DMS 273 (cell line): ENCODE measurements around the gene UBAC2.
"Not testable (repeated sequence)": the region's sequence is repeated elsewhere in the genome, so short reads cannot be mapped to it uniquely, and the experiment has no call there.

Experiments used
- DNase-seq: peaks from one replicate; lab custom pipeline; 2025; ENCODE audit not compliant: unreplicated experiment; lab: John Stamatoyannopoulos, UW

The UBAC2 gene

DNA sequence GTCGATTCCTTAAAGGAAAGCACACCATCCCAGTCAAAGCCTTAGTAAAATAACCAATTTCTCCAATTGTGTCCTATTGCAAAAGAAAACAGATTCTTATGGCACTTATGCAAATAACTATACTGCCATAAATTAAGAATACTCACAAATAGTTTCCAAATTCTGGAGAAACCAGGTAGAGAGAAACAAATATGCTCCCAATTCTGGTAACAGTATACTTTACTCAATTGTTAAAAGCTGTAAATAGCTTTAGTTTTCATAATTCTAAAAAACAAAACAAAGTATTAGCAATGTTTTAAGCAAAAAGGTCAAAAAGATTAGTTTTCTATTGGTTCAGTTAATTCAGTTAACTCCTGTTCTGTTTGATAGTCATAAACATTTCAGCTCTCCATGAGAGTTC is 18.2 kb upstream of the UBAC2 start:
- DNase-seq = no peak

DNA sequence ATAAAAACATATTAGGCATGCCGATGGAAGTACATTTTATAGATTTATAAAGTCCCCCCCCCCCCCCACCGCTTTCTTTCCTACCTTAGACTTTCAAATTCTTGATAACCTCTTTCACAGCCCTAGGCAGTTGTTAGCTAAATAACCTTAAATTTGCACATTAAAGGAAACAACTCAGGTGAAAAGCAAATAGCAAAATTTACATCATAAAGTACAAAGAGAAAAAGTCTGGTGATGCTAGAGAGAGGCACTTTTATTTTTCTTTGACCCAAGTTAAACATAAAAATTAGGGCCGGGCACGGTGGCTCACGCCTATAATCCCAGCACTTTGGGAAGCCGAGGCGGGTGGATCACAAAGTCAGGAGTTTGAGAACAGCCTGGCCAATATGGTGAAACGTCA is 15.0 kb upstream of the UBAC2 start:
- no peak for DNase-seq

DNA sequence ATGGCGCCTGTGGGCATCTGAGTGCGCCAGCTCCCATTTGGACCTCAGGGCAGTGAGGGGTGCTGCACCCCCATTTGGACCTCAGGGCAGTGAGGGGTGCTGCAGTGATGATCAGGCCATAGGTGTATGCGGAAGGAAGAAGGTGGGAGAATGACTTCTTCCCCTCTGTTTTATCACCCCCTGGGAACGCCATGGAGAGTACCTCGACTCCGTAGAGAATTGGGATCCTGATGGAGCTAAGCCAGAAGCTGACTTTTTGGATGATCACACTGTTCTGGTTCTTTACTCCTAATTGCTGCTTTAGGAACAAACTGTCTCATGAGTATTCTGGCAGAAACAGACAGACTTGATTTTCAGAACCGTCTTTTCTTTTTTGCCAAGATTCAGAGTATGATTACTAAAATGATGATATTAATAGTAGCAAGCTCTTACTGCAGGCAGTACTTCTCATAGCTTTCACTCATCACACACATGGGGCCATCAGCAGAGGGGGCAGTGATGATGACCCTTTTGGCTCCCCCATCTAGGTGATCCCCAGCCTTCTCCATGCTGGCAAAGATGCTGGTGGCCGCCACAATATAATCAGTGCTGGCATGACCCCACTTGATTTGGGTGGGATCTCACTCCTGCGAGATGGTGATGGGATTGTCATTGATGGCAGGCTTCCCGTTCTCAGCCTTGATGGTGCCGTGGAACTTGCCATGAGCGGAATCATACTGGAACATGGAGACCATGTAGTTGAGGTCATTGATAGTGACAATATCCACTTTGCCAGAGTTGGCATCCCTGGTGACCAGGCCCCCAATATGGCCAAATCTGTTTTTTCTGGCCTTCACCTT is 10.3 kb upstream of the UBAC2 start:
- no peak for DNase-seq

DNA sequence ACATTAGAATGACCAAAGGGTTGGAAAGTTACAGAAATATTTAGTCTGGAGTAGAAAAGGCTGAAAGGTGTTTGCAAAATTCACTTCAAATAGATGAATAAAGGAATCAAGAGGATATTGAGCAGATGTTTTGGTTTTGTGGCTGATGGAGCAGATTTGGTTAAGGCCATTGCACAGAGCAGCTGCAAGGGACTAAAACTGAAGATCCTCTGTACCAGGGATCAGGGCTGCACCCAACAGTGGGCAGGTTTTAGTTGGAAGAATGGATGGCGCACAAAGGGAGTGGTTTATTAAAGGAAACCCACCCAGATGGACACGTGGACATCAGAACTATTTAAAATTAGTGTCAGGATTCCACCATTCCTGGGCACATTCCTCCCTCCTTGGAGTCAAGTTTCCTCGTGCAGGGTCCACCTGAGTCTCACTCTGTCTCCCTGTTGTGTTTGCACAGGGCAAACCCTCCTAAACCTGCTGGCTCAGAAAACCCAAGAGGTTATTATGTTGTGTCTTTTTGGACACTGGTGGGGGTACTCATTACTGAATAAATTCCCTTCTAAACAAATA is 9.2 kb upstream of the UBAC2 start:
- DNase-seq = no peak

DNA sequence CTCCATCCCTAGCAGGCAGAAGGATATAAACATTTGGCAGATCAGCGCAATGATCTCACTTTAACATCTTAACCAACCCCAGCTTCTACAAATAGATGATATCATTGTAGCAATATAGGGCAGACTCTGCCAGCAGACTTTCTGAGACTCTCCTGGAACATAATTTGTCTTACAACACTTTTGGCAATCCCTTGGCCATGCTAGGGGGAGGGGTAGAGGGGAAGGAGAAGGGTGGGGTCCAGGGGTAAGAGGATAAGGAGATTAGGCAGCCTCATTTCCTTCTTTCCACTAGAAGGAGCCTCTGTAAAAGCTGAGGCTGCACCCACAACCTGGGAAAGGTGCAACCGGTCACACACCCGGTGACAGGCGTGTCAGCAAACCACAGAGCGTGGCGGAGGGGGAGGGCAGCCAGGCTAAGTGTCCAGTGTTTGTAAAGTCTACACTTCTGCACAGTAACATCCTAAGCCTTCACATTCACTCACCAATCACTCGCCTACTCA is 8.7 kb upstream of the UBAC2 start:
- DNase-seq = no peak

DNA sequence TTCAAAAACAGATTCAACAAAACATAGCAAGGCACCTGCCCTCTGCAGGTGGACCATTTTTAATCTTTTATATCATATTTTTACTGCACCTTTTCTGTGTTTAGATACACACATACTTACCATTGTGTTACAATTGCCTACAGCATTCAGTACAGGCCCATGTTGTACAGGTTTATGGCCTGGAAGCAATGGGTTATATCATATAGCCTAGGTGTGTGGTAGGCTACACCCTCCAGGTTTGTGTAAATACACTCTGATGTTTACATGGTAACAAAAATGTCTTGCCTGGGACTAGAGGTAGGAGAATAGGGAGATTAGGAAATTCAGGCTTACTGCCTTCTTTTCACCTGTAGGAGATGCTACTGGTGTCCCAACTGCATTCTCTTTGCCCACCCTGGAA is 8.2 kb upstream of the UBAC2 start:
- no peak for DNase-seq

DNA sequence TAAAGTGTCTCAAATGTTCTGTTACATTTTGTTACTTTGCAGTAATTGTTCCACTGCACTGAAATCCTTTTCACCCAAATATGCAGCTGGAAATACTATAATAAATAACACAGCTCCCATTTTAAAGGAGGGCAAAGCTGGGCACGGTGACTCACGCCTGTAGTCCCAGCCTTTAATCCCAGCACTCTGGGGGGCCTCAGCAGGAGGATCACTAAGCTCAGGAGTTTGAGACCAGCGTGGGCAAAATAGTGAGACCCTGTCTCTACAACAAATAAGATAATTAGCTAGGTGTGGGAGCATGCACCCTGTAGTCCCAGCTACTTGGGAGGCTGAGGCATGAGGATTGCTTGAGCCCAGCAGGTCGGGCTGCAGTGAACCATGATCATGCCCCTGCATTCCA is 7.5 kb upstream of the UBAC2 start:
- DNase-seq = no peak

DNA sequence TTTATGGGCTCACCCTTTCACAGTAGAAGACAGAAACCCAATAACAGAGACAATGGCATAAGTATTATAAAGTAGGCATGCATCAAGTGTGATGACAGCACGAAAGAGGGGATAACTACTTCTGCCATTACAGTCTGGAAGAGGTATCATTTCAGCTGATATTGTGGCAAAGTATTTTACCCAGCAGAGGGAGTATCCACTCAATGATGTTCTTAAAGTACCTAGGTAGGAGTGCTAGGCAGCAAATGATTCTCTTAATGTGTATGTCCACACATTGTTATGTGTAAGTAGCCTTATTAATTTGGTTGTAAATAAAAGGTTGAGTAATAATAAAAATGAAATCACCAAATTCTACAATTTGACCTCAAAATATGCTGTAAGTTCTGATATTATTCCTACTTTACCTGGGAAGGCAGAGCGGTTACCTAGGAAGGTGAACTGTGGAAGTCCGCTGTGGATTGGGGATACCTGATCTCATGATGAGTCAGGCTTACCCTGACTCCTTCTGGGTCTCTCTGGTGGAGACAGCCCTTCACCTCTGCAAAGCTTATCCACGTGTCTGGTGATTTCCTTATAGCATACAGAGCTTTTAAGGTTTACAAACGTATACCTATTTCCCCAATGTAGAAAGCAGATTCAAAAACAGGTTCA is 4.1 kb upstream of the UBAC2 start:
- DNase-seq = peak; percentile 4

DNA sequence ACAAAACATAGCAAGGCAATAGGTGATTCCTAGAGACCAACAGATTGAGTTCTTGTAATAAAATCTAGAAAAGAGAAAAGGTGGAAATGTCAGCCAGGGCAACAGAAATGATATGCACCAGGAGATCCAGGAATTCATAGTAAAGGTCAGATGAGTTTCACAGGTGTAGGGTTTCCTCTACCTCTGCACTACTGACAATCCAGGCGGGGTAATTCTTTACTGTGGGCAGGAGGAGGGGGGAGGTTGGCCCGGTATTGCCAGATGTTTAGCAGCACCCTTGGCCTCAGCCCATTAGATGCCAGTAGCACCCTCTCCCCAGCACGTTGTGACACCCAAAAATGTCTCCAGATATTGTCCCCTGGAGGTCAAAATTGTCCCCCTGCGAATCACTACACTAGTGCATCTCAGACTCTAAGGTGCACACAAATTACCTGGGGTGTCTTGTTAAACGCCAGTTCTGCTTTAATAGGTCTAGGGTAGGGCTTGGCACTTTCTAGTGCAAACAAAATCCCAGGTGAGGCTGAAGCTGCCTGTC is 3.5 kb upstream of the UBAC2 start:
- no peak for DNase-seq

DNA sequence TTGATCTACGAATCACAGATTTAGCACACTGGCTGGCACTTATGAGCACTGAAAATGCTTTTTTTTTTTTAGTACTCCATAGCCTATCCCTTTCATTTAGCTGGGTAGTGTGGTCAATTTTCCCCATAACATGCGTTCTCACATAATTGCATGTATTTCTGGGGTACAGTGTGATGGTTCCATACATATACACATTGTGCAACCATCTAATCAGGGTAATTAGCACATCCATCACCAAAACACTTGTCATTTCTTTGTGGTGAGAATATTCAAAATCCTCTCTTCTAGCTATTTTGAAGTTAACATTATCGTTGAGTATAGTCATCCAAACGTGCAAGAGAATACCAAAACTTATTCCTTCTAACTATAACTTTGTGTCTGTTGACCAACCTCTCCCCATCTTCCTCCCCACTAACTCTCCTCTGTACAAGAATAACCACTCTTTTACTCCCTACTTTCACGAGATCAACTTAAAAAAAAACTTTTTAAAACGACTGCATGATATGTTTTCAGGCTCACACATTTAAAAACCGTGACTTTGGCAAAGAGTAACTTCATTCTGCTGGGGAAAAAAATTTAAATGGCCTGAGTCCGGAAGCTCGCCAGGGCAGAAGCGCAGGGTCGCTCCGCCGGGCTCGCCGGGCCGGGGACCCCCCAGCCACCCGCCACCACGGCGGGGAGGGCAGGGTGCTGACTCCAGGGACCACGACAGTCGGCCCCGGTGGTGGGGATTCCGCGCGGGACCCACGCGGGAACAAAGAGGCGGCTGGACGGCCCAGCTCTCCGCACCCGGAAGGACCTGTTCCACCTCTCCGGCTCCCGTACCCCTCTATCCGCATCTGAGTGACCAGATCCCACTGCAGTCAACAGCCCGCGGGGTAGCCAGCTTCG is 868 bp upstream of the UBAC2 start:
- peak; percentile 48 for DNase-seq

DNA sequence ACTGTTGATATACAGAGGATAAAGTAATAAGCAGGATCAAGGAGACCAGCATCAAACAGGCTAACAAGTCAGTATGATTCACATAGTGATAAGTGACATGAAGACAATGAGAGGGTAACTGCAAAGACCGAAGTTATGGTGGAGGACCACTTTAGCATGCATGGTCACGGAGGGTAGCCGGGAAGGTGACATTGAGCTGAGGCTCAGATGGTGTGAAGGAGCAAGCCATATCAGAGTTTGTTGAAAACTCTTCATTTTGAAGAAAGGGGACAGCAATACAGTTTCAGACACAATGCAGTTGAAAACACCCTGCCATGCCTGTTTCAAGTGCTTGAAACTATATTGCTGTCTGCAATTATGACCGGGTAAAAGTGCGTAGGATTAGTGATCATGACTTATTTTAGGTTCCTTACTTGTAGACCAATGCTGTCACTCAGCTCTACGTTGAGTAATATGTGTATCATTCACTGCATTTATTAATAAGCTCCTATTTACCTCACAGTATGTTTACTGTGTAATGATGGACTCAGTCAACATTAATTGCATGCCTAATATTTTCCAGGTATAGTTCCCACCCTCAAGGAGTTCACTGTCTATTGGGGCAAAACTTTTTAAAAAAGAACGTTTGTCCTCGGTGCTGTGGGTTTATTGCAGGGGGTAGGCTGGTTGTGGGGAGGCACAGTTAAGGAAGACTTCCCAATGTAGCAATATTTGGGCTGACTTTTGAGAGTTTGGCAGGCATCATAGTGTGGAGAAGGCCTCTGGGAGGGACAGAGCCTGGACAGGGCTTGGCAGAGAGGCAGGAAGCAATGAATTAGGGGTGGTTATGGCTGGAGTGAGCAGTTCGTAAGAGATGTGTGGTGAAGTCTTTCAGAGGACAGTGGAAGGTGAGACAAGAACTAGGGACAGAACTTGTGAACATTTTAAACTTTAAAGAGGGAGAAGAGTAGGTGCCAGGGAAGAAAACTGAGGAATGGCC is 3.2 kb downstream of the UBAC2 start:
- no peak for DNase-seq

DNA sequence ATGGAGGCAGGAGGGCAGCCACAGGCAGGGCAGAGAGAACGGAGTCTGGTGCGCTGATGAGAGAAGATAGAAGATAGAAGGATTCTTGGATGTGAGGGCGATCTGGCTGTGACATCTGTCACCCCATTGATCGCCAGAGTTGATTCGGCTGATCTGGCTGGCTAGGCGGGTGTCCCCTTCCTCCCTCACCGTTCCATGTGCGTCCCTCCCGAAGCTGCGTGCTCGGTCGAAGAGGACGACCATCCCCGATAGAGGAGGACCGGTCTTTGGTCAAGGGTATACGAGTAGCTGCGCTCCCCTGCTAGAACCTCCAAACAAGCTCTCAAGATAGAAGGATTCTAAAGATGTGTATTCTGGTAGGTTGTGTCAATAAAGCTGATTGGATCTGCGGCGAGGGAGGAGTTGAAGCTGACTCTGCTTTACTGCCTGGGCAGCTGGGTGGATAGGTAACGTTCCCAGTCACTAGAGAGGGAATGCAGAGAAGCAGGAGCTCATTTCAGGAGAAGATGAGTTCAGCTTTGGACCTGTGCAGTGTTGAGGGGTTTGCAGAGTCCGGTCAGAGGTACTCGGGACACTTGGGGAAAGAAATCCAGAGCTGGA is 5.1 kb downstream of the UBAC2 start:
- DNase-seq = no peak

DNA sequence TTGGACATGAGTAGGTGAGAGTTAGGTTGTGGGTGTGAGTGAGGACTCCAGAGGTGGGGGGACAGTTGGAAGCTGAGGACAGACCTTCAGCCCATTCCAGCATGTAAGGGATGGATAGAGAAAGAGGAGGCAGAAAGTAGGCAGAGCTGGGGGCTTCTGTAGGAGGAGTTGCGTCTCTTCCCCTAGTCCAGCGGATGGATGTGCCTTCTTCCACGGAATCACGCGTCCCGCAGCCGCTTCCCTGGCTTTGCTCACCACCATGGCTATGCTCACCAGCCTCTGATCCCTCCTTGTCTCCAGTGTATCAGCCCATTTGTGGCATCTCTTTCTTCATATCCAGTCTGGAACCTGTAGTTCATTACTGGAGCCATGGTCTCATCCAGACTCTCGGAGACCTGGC is 5.6 kb downstream of the UBAC2 start:
- DNase-seq = no peak

DNA sequence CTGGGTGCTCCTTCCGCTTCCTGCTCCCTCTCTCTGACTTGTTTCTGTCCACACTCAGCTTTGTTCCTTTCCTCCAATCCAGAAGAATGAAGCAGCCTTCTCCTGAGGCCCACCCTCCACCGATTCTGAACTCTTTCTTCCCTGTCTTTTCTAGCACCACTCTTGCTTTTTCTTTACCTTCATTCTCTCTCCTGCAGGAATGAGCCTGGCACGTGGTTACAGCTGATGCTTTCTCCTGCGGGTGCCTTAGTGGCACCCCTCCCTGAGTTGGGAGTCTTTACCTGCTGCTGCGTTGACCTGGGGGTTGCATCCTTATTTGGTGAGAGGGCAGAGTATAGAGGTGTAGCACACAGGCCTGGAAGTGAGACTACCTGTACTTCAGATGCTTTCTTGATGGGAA is 6.2 kb downstream of the UBAC2 start:
- no peak for DNase-seq

DNA sequence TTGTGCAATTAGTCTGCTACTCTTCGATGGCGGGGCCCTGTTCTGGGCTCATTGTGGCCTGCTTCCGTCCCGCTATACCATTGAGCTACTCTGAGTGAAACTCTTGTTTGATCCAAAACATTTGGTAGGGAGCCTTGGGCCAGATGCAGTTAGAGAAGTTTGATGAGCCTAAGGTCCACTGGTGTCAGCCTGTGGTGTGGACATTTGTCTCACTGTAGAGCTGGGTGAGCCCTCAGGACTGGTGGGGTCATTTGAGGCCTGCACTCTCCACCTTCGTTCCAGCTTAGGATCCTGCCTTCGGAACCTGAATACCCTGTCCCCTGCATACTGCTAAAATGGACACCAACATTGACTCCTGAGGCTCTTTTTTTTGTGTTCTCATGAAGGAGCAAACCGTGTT is 6.9 kb downstream of the UBAC2 start:
- DNase-seq = no peak

DNA sequence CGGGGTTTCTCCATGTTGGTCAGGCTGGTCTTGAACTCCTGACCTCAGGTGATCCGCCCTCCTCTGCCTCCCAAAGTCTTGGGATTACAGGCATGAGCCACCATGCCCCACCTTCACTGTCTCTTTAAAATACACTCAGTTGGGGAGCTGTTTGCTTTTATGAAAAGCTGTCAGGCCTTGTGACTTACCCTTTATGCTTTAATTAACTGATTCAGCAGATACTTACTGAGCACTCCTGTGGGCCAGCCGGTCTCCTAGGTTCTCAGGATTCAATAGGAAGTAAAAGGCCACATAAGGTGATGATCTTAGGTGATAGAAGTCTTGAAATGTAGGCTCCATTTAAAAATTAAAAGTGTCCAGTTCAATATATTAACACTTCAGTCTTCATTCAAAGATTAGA is 7.5 kb downstream of the UBAC2 start:
- no peak for DNase-seq

DNA sequence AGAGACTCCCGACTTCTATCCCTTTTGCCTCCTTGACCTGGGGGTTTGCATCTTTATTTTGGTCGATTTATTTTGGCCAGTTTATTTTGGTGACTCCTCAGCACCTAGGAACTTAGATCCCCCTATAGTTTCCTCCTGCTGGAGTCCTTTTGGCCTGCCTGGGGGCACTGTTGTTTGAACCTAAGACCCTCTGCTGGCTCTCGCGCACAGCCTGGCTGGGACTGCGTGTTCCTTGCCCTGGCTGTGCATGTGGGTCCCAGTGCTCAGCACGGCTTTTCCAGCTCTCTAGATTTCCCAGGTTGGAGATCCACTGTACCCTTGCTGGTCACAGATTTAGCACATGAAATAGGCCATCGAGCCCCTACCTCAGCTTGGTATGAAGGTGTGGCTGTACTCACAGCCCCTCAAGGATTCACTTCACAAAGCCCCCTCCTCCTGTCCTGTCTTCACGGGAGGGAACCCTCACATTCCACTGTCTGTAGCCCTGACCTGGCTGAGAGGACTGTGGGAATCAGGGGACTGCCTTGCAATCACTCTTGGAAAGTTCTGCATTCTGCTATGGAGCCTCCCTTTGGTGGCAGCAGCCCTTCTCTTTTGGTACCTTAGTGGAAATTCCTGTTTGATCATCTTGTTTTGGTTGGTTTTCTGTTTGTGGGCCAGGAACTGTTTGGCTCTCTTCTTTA is 8.3 kb downstream of the UBAC2 start:
- no peak for DNase-seq

DNA sequence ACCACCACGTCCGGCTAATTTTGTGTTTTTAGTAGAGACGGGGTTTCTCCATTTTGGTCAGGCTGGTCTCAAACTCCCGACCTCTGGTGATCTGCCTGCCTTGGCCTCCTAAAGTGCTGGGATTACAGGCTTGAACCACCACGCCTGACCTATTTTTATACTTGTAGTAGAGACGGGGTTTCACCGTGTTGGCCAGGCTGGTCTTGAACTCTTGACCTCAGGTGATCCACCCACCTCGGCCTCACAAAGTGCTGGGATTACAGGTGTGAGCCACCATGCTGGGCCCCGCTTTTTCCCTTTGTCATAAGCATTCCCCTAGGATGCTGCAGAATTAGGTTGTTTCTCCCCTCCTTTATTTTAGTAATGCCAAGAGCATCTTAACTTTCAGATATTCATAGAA is 10.0 kb downstream of the UBAC2 start:
- not testable (repeated sequence) for DNase-seq
